Fibroblast of peridontal ligament (primary cell): Measurements from ENCODE around the gene GNPTAB.
"Not testable (repeated sequence)": the region's sequence is repeated elsewhere in the genome, so short reads cannot be mapped to it uniquely, and the experiment has no call there.

Experiments
- DNase-seq: peaks from one replicate; pipeline ENCODE4 v3.0.0-alpha.2; 2010; ENCODE audit errors: extremely low read depth

Gene GNPTAB

DNA sequence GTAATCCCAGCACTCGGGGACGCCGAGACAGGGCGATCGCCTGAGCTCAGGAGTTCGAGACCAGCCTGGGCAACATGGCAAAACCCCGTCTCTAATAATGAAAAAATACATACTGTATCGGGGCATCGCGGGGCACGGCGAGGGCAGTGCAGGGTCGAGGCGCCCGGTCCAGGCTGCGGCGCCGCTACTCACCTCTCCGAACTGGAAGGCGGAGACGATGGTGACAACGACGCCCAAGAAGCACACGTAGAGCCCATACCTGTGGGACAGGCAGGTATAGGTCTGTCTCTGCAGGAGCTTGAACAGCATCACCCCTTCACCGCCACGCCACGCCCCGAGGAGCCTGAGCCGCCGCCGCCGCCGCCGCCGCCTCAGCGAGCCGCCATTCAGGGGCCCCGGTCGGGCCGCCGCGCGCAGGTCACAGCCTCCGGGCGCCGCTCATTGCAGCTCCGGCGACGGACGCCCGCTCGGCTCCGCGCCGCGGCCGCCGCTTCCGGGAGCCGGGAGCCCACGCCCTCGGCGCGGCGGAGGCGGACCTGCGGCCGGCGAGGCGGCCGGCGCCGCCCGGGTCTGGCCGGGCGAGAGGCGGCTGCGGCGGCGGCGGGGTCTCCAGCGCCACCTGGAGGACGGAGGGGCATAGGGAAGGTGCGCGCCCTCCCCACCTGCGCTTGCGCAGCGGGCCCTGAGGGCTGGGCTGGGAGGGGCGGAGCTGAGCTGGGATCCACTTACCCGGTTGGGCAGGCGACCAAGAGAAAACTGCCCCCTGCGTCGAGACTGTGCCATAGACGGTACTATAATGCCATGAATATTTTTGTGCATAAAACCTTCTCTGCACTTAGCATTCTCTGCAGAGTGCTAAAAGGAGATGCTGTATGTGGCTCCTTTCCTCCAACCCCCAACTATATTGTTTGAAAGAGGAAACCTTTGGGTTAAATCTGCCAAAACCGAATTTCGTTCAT lies at the start of gene GNPTAB:
Gene GNPTAB (minus strand): TSS at position 593 of the 959 bp plus-strand sequence. CDS start 284 bp downstream, at position 309.
- DNase-seq, result peak; percentile 89

DNA sequence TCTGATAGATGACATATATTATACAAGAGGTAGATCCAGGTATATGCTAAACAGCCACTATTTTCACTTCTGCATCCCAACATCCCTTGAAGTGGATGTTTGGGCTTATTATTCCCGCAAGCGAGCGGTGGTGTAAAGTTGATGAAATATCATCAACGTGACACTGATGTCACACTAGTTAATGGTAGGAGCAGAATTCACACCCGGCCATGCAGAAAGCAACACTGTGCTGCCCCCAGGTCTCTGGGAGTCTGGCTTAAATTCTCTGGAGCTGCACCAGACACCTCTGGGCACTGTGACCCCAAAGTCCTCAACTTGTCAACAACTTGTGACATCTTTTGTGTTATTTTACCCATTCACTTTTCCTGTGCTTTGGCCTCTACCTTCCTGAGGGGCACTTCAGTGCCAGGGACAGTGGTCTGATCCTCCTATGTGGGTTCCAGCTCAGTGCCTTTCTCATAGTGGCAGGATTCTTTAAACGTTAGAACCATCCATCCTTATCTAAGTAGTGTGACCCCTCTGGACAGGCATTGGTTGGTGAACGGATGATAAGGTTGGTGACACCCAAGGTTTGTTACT lies 47.6 kb upstream of the GNPTAB start:
- DNase-seq, result peak; percentile 27

DNA sequence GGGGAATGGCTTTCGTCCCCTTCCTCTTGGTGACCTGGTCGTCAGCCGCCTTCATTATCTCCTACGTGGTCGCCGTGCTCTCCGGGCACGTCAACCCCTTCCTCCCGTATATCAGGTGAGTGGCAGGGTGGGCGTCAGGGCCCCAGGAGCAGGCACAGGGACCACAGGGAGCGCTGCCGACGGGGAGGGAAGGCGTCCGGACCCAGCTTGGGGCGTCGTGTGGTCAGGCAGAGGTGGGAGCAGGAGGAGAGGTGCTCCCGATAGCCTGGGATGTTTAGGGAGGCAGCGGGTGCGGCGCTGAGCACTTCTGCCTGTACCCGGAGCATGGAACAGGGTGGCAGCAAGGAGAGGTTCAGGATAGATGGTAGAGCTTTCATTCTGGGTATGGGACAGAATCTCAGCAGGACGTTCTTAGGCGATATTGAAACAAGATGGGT lies 47.1 kb upstream of the GNPTAB start:
- DNase-seq, result no peak

DNA sequence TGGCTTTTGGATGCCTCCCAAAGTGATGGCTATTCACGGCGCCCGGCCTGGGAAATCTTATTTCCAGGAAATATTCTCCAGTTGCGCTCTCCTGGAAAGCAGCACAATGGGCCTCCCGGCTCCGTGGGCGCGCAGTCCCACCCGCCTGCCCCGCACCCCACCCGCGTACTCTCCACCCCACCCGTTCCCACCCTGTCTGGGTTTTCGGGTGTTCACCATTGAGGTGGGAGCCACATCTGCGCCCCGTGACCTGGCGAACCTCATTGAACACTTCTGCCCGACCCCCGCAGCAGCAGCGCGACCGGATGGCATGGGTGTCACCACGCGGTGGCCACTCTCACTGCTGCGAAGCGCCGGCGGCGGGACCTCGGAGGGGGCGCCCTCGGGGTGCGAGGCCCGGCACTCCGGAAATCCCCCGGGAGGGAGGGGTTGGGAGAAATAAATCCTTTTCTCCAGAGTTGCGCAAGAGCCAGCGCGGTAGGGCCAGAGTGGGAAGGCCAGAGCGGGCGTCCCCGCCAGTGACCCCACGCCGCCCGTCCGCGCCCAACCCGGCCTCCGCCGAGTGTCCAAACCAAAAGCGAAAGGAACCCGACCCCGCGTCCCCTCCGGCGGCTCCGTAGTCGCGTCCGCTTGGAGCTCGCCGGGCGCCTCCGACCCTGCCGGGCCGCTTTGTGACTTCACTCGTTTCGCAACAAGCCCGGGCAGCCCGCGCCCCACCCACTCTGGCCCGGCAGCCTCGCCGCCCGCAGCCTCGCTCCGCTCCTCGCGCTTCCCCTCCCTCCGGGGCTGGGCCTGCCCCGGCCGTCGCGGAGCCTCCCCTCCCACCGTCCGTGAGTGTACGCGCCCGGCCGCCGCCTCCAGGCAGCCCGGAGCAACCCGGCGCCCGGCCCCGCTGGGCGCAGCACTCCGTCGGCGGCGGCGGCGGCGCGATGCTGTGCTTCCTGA lies 46.4 kb upstream of the GNPTAB start, which contains the start of gene DRAM1:
Gene DRAM1 (plus strand): TSS at position 720 of the 945 bp plus-strand sequence. CDS start 210 bp downstream, at position 930.
- DNase-seq, result peak; percentile 89

DNA sequence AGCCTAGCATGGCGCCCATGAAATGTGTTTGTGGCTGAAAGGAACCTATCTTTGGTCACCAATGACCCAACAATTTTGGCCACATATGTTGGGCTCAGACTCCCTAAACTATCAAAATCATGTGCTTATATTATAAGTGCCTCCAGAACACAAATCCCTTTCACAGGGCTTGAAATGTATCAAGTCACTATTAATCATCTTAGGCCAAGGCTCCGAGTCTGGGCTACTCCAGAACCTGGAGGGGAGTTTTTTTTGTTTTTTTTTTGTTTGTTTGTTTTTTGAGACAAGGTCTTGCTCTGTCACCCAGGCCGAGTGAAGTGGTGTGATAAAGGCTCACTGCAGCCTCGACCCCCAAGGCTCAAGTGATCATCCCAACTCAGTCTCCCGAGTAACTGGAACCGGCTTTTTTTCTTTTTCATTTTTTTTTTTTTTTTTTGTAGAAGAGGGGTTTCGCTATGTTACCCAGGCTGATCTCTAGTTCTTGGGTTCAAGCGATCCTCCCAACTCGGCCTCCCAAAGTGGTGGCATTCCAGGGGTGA lies 45.6 kb upstream of the GNPTAB start:
- DNase-seq, result peak; percentile 35

DNA sequence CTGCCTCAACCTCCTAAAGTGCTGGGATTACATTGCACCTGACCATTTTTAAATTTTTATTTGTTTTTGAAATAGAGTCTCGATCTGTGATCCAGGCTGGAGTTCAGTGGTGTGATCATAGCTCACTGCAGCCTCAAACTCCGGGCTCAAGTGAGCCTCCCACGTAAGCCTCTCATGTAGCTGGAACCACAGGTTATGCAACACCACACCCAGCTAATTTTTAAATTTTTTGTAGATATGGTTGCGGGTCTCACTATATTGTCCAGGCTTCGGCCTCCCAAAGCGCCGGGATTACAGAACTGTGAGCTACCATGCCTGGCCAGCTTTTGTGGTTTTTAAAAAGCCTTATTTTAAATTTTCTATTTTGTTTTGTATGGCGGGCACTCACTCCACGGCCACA lies 44.4 kb upstream of the GNPTAB start:
- no peak for DNase-seq

DNA sequence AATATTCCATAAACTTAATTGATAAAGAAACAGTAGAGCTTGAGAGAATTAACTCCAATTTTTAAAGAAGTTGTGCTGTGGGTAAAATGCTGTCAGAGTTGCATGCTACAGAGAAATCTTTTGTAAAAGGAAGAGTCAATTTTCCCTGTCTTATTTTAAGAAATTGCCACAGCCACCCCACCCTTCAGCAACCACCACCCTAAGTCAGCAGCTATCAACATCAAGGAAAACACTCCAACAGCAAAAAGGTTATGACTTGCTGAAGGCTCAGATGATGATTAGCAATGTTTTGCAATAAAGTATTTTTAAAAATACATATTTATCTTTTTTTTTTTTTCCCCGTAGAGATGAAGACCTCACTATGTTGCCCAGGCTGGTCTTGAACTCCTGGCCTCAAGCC lies 40.2 kb upstream of the GNPTAB start:
- no peak for DNase-seq

DNA sequence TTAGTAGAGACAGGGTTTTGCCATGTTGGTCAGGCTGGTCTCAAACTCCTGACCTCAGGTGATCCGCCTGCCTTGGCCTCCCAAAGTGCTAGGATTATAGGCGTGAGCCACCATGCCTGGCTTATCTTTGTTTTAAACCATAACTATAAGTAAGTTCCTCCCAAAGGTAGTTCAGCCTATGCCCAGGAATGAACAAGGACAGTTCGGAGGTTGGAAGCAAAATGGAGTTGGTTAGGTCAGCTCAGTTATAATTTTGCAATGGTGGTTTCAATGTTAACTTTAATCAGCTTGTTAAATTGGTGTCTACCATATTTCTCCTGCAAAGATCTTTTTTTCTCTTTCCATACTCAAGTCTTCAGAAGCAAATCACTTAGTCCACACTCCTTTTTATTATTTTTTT lies 36.9 kb upstream of the GNPTAB start:
- DNase-seq, result not testable (repeated sequence)

DNA sequence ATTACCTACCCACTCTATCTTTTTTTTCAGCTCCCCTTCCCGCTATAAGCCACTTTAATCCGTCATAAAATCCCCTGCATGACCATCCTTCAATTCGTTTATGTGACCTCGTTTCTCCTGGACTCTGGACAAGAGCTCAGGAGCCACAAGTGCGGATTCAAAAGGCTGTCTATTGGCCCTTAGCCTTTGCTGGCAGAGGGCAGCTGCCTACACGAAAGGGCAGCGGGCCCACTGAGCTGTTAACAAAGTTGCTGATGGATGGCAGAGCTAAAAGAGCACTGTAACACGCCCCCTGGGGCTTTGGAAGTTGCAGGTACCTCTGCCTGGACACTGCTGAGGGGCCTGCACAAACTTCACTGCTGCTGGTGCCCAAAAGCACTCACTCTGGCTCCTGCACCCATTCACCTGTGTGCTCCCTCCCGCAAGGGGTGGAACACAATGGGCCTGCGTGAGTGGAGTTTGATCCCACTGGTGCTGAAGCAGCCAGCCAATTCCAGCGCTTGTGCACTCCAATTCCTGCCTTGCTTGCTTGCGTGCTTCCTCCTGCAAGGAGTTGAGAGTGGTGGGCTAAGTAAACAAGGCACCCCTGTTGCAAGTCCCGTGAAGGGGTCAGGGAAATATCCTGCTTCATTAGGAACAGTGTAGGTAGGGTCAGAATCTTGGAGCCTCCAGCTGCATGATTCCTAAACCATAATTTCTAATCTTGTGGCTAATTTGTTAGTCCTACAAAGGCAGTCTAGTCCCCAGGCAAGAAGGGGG lies 36.0 kb upstream of the GNPTAB start:
- DNase-seq, result no peak

DNA sequence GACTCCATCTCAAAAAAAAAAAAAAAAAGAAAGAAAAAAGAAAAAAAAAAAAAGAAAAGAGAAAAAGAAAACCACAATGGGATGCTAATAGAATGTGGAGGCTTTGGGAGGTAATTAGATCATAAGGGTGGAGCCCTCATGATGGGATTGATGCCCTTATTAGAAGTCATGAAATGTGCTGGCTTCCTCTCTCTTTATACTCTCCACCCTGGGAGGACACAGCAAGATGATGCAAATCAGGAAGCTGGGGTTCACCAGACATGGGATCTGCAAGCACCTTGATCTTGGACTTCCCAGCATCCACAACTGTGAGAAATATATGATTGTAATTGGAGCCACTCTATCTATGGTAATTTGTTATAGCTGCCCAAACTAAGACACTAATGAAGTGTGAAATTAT lies 33.2 kb upstream of the GNPTAB start:
- DNase-seq, result no peak

DNA sequence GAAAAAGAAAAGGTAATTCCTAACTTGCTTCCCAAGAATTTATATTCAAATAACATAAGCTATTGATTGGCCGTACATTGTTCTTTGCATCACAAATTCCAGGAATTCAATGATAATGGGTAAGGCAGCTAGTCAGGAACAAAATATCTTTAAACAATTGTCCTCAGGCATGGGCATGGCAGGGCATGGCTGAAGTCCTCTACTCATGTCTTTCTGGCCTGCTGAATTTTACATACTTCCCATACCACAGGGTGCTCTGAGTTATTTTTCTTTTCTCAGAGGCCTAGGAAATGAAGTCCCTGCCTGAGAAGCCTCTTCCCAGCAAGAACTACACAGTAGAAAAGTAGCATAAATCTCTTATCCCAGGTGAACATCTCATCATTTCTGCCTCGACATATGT lies 31.5 kb upstream of the GNPTAB start:
- DNase-seq, result no peak

DNA sequence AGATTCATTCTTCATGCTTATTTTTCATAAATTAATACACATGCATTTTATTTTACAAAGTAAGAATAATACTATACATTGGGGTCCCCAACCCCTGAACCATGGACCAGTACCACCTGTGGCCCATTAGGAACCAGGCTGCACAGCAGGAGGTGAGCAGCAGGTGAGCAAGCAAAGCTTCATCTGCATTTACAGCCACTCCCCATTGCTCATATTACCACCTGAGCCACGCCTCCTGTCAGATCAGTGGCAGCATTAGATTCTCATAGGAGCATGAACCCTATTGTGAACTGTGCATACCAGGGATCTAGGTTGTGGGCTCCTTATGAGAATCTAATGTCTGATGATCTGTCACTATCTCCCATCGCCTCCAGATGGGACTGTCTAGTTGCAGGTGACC lies 30.9 kb upstream of the GNPTAB start:
- not testable (repeated sequence) for DNase-seq

DNA sequence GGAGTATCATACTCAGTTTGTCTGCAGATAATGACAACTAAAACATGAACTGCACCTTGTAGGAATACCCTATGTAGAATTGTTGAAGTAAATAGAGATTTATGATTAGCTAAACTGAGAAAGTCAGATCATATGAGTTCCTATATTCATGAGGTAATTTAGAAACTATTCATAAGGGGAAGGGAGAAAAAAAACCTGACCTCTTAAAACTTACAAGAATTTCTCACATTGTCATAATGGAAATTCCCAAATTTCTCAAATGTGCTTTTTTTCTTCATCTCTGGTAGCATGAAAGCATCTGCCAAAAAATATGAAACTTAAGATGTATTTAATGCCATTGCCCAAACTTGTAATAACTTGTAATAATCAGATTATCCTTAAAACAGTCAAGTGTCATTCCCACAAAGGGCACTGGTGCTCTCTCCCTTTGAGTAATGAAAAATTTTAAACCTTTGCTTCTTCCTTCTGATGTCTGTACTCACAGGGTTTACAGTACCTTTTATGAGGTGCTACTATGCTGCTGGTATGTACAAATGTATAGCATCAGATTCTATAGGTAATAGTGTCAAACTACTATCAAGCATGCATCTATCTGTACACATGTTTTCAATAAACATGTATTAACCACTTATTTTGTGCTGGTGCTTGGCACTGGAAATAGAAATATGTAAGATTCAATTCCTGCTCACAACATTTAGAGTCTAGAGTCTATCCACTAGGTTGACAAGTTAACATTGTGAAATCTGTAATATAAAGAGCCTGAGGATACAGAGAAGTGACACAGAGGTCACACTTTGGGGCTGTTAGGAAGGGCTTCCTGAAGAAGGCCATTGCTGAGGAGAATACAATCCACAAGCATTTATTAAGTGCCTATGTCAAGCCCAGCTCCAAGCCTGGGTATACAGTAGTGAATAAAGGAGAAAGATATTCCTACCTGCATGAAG lies 29.2 kb upstream of the GNPTAB start:
- peak; percentile 73 for DNase-seq

DNA sequence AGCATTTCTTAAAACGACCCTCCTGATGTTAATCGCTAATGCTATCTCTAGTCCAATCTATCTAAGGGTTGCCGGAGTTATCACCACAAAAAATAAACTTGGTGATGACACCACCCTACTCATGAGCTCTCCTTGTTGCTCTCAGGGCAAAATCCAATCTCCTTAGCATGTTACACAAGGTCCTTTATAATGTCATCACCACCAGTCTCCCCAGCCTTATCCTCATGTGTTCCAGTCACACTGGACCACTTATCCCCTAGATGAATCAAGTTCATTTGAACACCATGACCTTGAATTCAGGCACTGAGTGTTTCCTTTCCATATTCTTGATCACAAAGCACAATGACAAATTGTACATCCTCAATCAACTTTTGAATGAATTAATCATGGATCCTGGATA lies 27.6 kb upstream of the GNPTAB start:
- no peak for DNase-seq

DNA sequence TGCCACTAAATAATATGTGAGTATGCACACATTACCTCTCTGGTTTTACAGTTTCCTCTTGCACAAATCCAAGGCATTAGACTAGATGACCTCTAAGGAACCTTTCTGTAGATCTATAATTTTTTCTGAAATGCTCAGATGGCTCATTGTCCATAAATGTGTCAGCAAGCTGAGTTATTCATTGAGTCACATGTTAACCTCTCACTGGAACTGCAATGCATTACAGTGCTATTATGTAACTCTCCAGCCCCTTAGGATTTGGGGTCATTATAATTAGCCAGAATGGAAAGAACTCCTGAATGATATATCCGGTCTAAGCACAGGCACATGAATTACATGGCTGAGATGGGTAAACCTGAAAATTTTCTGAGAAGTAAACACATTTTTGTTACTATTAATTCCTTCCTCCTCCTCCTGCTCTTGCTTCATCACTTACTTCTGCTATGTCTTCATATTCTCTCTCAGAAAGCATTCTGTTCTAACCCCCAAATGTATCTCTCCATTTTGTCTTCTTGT lies 26.3 kb upstream of the GNPTAB start:
- peak; percentile 96 for DNase-seq

DNA sequence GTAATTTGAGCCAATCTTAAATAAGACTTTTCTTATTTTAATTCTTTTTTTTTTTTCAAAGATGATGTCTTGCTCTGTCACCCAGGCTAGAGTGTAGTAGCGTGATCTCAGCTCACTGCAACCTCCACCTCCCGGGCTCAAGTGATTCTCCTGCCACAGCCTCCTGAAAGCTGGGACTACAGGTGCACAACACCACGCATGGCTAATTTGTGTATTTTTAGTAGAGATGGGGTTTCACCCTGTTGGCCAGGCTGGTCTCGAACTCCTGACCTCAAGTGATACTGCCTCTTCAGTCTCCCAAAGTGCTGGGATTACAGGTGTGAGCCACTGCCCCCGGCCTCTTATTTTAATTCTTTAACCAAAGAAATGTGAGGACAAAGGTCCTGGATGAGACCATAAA lies 25.9 kb upstream of the GNPTAB start:
- not testable (repeated sequence) for DNase-seq

DNA sequence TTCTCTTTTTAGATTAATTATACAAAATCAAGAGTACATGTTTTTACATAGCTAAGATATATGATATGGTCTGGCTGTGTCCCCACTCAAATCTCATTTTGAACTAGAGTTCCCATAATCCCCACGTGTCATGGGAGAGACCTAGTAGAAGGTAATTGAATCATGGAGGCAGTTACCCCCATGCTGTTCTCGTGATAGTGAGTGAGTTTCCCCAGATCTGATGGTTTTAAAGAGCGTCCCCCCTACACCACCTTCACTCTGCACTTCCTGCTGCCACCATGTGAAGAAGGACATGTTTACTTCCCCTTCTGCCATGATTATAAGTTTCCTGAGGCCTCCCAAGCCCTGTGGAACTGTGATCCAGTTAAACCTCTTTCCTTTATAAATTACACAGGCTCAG lies 25.2 kb upstream of the GNPTAB start:
- DNase-seq, result no peak

DNA sequence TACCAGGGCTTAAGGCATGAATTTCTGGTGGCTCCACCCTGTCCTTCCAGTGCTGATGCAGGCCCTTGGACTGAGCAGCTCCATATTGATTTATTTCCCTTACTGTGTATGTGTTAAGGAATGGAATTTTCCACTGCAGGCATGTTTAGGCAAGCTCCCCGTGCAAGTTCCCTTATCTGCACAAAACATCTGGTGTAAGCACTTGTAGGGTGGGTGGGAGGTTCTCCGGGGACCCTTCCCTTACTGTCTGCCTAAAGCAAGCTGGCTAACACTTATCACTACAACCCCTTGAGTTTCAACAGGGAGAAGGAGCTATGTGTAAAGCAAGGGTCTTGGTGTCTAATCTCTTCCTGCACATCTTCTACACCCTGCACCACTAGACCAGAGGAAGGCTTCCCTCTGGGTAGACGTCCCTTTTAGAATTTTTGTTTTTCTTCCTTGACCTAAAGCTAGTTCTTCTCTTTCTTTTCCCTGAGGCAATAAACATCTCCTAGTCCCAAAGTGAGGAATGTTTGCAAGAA lies 24.7 kb upstream of the GNPTAB start:
- DNase-seq, result peak; percentile 35

DNA sequence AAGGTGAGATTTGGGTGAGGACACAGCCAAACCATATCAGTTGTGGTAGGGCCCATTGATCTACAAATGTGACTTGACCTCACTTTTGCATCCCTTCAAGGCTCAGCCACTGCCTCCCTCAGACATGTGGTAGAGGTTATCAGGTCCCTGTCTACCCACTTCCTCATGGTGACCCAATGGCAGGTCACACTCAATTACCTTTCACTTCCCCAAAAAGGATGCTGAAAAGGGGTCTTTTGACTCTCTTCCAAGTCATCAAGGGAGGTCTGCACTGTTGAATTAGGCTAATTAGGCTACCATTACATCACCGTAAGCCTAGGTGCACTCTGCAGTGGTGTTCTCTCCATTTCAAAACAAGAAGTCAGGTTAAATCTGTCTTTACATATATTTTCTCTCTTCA lies 24.0 kb upstream of the GNPTAB start:
- DNase-seq, result no peak
